ENCODE measurements around the gene STS.

Gene STS

GRCh38 chrX:7156879-7157278 lies 9.4 kb downstream of the STS start:
- H3K4me3 ChIP-seq (ENCODE audit: low read depth, low read length) = no peak overlapping the region
- no peak for DNase-seq (ENCODE audit: low read depth)
- TF ChIP-seq, protein P1, sequence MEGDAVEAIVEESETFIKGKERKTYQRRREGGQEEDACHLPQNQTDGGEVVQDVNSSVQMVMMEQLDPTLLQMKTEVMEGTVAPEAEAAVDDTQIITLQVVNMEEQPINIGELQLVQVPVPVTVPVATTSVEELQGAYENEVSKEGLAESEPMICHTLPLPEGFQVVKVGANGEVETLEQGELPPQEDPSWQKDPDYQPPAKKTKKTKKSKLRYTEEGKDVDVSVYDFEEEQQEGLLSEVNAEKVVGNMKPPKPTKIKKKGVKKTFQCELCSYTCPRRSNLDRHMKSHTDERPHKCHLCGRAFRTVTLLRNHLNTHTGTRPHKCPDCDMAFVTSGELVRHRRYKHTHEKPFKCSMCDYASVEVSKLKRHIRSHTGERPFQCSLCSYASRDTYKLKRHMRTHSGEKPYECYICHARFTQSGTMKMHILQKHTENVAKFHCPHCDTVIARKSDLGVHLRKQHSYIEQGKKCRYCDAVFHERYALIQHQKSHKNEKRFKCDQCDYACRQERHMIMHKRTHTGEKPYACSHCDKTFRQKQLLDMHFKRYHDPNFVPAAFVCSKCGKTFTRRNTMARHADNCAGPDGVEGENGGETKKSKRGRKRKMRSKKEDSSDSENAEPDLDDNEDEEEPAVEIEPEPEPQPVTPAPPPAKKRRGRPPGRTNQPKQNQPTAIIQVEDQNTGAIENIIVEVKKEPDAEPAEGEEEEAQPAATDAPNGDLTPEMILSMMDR (conservative IDR thresholded peaks at IDR 0.05; ENCODE audit: low read depth, low read length) = no peak

DNA sequence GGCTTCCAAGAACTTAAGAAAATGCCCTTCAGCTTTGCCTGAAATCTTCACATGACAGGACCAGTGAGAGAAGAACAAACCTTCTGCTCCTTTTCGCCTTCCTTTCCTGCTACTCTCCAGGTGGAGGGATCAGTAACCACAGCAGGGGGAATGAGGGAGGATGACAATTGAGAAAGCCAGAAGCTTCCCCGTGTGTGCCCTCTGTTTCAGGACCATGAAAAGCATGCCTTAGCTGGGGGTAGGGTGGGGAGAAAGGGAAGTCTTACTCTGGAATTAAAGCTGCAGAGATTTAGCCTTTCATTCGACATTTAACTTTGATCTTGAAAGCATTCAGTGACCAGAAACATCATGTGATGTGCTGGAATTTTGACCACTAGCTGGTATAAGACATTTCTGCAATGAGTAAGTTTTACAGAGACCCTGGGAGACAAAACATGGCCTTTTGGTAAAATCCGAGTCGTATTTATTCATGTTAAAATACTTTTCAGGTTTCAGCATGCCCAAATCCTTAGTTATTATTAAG lies 11.0 kb downstream of the STS start:
- DNase-seq (ENCODE audit: low read depth) = peak; percentile 46
- no peak overlapping the region for H3K4me3 ChIP-seq (ENCODE audit: low read depth, low read length)
- TF ChIP-seq, protein P1 (conservative IDR thresholded peaks at IDR 0.05; ENCODE audit: low read depth, low read length) = no peak

DNA sequence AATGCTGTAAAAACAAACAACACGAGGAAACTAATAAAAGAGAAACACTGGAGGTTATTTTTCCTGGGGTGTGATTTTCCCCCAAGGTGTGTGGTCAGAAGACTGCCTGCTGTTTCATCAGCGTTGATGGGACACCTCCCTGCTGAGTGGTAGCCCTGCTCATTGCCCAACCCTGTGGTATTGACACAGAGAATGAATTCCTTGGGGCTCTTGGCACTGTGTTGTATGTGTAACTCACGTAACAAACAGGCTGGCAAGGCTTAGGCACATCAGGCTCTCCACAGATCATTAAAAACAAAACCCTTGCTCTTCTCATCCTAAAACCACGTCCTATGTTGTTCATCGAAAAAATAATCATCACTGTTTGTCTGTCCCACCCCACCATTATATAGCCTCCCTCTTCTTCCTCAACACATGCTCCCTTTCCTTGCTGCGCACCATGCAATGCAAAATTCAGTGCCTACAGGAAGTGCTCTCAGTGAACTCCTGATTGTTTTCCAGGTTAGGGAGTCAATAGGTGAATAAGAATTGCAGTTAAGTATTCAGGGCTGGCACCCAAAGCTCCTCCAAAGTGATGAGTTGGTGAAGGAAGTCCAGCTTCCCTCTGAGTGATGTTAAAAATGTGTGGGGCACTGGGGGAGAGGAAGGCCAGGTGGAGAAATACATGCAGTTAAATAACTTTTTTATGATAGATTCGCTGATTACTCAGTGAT lies 11.8 kb downstream of the STS start:
- TF ChIP-seq, protein P1 (conservative IDR thresholded peaks at IDR 0.05; ENCODE audit: low read depth, low read length) = no peak
- no peak overlapping the region for H3K4me3 ChIP-seq (ENCODE audit: low read depth, low read length)
- peak; percentile 31 for DNase-seq (ENCODE audit: low read depth)

DNA sequence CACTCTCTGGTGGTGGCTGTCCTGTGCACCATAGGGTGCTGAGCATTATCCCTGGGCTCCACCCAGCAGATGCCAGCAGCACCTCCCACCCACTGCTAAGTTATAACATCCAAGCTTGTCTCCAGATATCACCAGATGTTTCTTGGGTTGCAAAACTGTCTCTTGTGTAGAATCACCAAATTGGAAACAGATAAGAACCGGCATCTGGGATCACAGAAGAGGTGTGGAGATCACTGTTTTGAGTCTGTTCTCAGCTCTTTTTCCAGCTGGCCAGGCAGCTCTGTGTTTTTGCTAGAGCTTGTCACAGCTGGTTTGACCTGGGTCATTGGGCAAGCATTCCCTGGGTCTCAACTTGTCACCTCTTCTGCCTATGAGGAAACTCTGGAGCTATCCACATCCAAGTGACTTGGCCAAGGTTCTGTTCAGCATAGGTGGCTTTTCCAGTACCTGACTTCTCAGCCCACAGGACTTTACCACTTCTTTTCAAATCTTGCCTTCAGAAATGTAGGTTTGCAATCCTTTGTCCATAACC lies 15.7 kb downstream of the STS start:
- TF ChIP-seq, protein P1 (conservative IDR thresholded peaks at IDR 0.05; ENCODE audit: low read depth, low read length) = no peak
- no peak overlapping the region for H3K4me3 ChIP-seq (ENCODE audit: low read depth, low read length)
- no peak for DNase-seq (ENCODE audit: low read depth)

DNA sequence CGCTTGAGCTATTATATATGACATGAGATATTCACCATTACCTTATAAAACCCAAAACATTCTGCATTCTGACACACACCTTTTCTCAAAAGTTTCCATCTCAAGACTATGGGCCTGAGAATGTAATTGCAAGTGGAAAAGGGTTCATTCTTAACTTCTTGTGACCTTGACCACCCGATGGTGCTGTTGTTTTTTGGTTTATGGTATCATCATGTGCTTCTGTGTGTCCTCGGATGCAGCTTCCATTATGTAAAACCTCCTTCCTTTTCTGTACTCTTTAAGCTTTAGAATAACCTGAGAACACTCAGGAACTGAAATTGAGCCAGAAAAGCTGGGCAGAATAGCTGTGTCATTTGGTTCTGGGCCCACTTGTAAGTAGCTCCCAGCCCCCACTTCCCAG lies 16.7 kb downstream of the STS start:
- TF ChIP-seq, protein P1 (conservative IDR thresholded peaks at IDR 0.05; ENCODE audit: low read depth, low read length) = no peak
- no peak for DNase-seq (ENCODE audit: low read depth)
- H3K4me3 ChIP-seq (ENCODE audit: low read depth, low read length) = no peak overlapping the region

GRCh38 chrX:7168371-7168770 lies 20.9 kb downstream of the STS start:
- DNase-seq (ENCODE audit: low read depth) = no peak
- TF ChIP-seq, protein P1 (conservative IDR thresholded peaks at IDR 0.05; ENCODE audit: low read depth, low read length) = no peak
- H3K4me3 ChIP-seq (ENCODE audit: low read depth, low read length) = no peak overlapping the region

GRCh38 chrX:7169627-7170026 lies 22.1 kb downstream of the STS start:
- no peak overlapping the region for H3K4me3 ChIP-seq (ENCODE audit: low read depth, low read length)
- TF ChIP-seq, protein P1 (conservative IDR thresholded peaks at IDR 0.05; ENCODE audit: low read depth, low read length) = no peak
- DNase-seq (ENCODE audit: low read depth) = no peak
